ENCODE data around the gene ADRM1.

- TF ChIP-seq POLR2AphosphoS5 (IDR thresholded peaks at IDR 0.05; ENCODE audit: low read depth, low read length) (no peak), POLR2A (IDR thresholded peaks at IDR 0.05; ENCODE audit: low read depth, low read length) (no peak), TAF1 (IDR thresholded peaks at IDR 0.05; ENCODE audit: low read depth, low read length) (no peak), SPI1 (IDR thresholded peaks at IDR 0.05; ENCODE audit: low read depth, low read length) (no peak), POU2F2 (IDR thresholded peaks at IDR 0.05; ENCODE audit: low read depth, low read length) (no peak), PAX5 (IDR thresholded peaks at IDR 0.05; ENCODE audit: insufficient read depth, low read length, severe bottlenecking) (no peak)
These were observed 23.8 kb downstream of the ADRM1 start for GRCh38 chr20:62326559-62326958.
